ENCODE measurements around the gene PC.
"Not testable (repeated sequence)": the region's sequence is repeated elsewhere in the genome, so short reads cannot be mapped to it uniquely, and the experiment has no call there.

The PC gene

GRCh38 chr11:66958232-66958955 is at the start of gene PC:
PC (minus strand) TSS chr11:66958383; CDS start chr11:66872159, 86,224 bp downstream.
- DNase-seq (ENCODE audit: low read depth, low spot score): peak; percentile 98

GRCh38 chr11:67007126-67007525 is 48.9 kb upstream of the PC start:
- DNase-seq (ENCODE audit: low read depth, low spot score): no peak

- peak; percentile 92 for DNase-seq (ENCODE audit: low read depth, low spot score)
Measured at GRCh38 chr11:67006029-67006884, 48.1 kb upstream of the PC start.

- not testable (repeated sequence) for DNase-seq (ENCODE audit: low read depth, low spot score)
Measured at GRCh38 chr11:67005200-67005599, 47.0 kb upstream of the PC start.

- no peak for DNase-seq (ENCODE audit: low read depth, low spot score)
Measured at GRCh38 chr11:67002921-67003411, 44.8 kb upstream of the PC start.

- peak; percentile 69 for DNase-seq (ENCODE audit: low read depth, low spot score)
Measured at GRCh38 chr11:67002297-67002913, 44.2 kb upstream of the PC start.

- DNase-seq (ENCODE audit: low read depth, low spot score): no peak
Measured at GRCh38 chr11:67001332-67001731, 43.1 kb upstream of the PC start.

- DNase-seq (ENCODE audit: low read depth, low spot score): no peak
Measured at GRCh38 chr11:66999555-66999954, 41.4 kb upstream of the PC start.

- no peak for DNase-seq (ENCODE audit: low read depth, low spot score)
Measured at GRCh38 chr11:66996609-66997273, 38.6 kb upstream of the PC start.

GRCh38 chr11:66992041-66992440 is 33.9 kb upstream of the PC start:
- no peak for DNase-seq (ENCODE audit: low read depth, low spot score)

GRCh38 chr11:66989360-66989759 is 31.2 kb upstream of the PC start:
- not testable (repeated sequence) for DNase-seq (ENCODE audit: low read depth, low spot score)

- not testable (repeated sequence) for DNase-seq (ENCODE audit: low read depth, low spot score)
Measured at GRCh38 chr11:66988741-66989140, 30.6 kb upstream of the PC start.

- no peak for DNase-seq (ENCODE audit: low read depth, low spot score)
Measured at GRCh38 chr11:66987924-66988637, 29.9 kb upstream of the PC start.

- DNase-seq (ENCODE audit: low read depth, low spot score): no peak
Measured at GRCh38 chr11:66987158-66987620, 29.0 kb upstream of the PC start.

GRCh38 chr11:66986178-66986545 is 28.0 kb upstream of the PC start:
- no peak for DNase-seq (ENCODE audit: low read depth, low spot score)

GRCh38 chr11:66985508-66986177 is 27.5 kb upstream of the PC start:
- no peak for DNase-seq (ENCODE audit: low read depth, low spot score)

GRCh38 chr11:66983275-66983924 is 25.2 kb upstream of the PC start:
- no peak for DNase-seq (ENCODE audit: low read depth, low spot score)

GRCh38 chr11:66981976-66982578 is 23.9 kb upstream of the PC start:
- DNase-seq (ENCODE audit: low read depth, low spot score): no peak

- DNase-seq (ENCODE audit: low read depth, low spot score): no peak
Measured at GRCh38 chr11:66979336-66979980, 21.3 kb upstream of the PC start.
